HepG2 (cell line): ENCODE data around the gene TARS3. TPM values are rescaled to one million over a fixed set of nuclear protein-coding genes. Genes with fewer than 3 reads are reported as not detected.
A peak's percentile ranks its signal among the peaks of the same experiment; 100 is the strongest.

Experiments
- ATAC-seq: fragments of 200-7000 bp; cut with Tn5 transposase; 3 replicates; pipeline ENCODE4 v1.9.1; 2020; ENCODE audit warnings: mild to moderate bottlenecking, moderate library complexity
- BruUV-seq: library from RNA; stranded (reverse); fragments of 400-500 nt; replicated peaks from 2 replicates; lab custom pipeline; 2021; lab: Mats Ljungman, UMichigan
- CTCF ChIA-PET: fragments of 300-600 bp; formaldehyde crosslinking; extraction: SDS; loops from one replicate; lab custom pipeline; 2021; ENCODE audit warnings: low total read pairs, inconsistent platforms, low intra/inter-chr PET ratio; lab: Yijun Ruan, JAX
- POLR2A ChIA-PET: fragments of 350-600 bp; sonication (Branson Sonifier 250); formaldehyde crosslinking; loops from one replicate; lab custom pipeline; 2020; ENCODE audit warnings: antibody characterized with exemption, inconsistent platforms; lab: Yijun Ruan, JAX
- DNase-seq: peaks from one replicate; pipeline ENCODE4 v3.0.0-alpha.2; 2015; ENCODE audit warnings: low spot score
- FAIRE-seq: peaks from 3 replicates; lab custom pipeline; 2011; peaks lifted over from hg19 to GRCh38; lab: Jason Lieb, UNC
- H2AFZ ChIP-seq: one replicate; pipeline ENCODE4 v1.6.1; 2011; ENCODE audit warnings: low read length, inconsistent platforms
- H3K27ac ChIP-seq: fragments of 300-600 bp; 3 replicates; pipeline ENCODE4 v1.8.0; 2011; ENCODE audit warnings: mixed run types, mild to moderate bottlenecking, mixed read lengths, low read length, inconsistent platforms; ENCODE audit not compliant: insufficient read depth; ENCODE audit errors: extremely low read length
- H3K27me3 ChIP-seq, 2 experiments: fragments of 200-600 bp in 1 of 2; 2 replicates in 1 of 2; 3 replicates in 1 of 2; pipeline versions ENCODE4 v1.6.0 to v1.8.0; 2011; ENCODE audit warnings: low read length in 2 of 2, mild to moderate bottlenecking in 2 of 2, moderate library complexity in 2 of 2, inconsistent platforms in 1 of 2; ENCODE audit not compliant: insufficient read depth in 2 of 2, control insufficient read depth in 1 of 2
- H3K36me3 ChIP-seq, 2 experiments: fragments of 200-600 bp in 1 of 2; replicated peaks in 1 of 2; 2 replicates in 1 of 2; 3 replicates in 1 of 2; pipeline versions ENCODE4 v1.5.1 to v1.8.0; 2011; ENCODE audit warnings: low read length in 2 of 2, inconsistent platforms in 1 of 2; ENCODE audit not compliant: insufficient read depth in 2 of 2, control insufficient read depth in 1 of 2
- H3K4me1 ChIP-seq: 2 replicates; pipeline ENCODE4 v1.5.1; 2012; ENCODE audit warnings: low read length, inconsistent platforms; ENCODE audit not compliant: insufficient read depth
- H3K4me2 ChIP-seq: 2 replicates; pipeline ENCODE4 v1.6.0; 2011; ENCODE audit warnings: low read depth, low read length, inconsistent platforms
- H3K4me3 ChIP-seq, 3 experiments: fragments of 200-600 bp in 1 of 3; sonication (generic), shearing (Covaris generic) in 1 of 3; replicated peaks in 1 of 3; 2 replicates each; pipeline ENCODE4 v1.5.1; 2011 to 2016; ENCODE audit warnings: low read length in 3 of 3, inconsistent platforms in 2 of 3, low read depth in 2 of 3, mild to moderate bottlenecking in 2 of 3, control low read depth in 1 of 3, mixed read lengths in 1 of 3; ENCODE audit not compliant: insufficient read depth in 1 of 3
- H3K79me2 ChIP-seq: one replicate; pipeline ENCODE4 v1.6.1; 2011; ENCODE audit warnings: low read length, inconsistent platforms; ENCODE audit not compliant: insufficient read depth
- H3K9ac ChIP-seq: 2 replicates; pipeline ENCODE4 v1.6.0; 2011; ENCODE audit warnings: mild to moderate bottlenecking, low read depth, low read length, inconsistent platforms; ENCODE audit not compliant: insufficient read depth
- H3K9me3 ChIP-seq: 2 replicates; pipeline ENCODE4 v1.5.1; 2012; ENCODE audit warnings: mild to moderate bottlenecking, low read length
- H4K20me1 ChIP-seq: 2 replicates; pipeline ENCODE4 v1.6.0; 2011; ENCODE audit warnings: inconsistent platforms, mild to moderate bottlenecking, low read length, moderate library complexity; ENCODE audit not compliant: insufficient read depth
- CTCF ChIP-seq: sonication (generic); formaldehyde crosslinking; IDR thresholded peaks from 2 replicates; pipeline ENCODE4 v1.5.0; 2020; ENCODE audit warnings: mild to moderate bottlenecking, missing genetic modification reagents, moderate library complexity
- PHF5A ChIP-seq: IDR thresholded peaks from one replicate; pipeline ENCODE4 v1.6.1; 2018; ENCODE audit warnings: low read depth, missing genetic modification reagents; ENCODE audit not compliant: unreplicated experiment
- STAG1 ChIP-seq: sonication (generic); formaldehyde crosslinking; IDR thresholded peaks from 2 replicates; pipeline ENCODE4 v1.4.0; 2020; ENCODE audit warnings: missing genetic modification reagents
- TMF1 ChIP-seq: sonication (generic); formaldehyde crosslinking; IDR thresholded peaks from 2 replicates; pipeline ENCODE4 v1.8.1; 2022; ENCODE audit warnings: low read depth, missing genetic modification reagents
- ZBTB38 ChIP-seq: sonication (generic); formaldehyde crosslinking; IDR thresholded peaks from 2 replicates; pipeline ENCODE4 v1.5.1; 2020; ENCODE audit warnings: mild to moderate bottlenecking, missing genetic modification reagents
- ZNF441 ChIP-seq: sonication (generic); formaldehyde crosslinking; IDR thresholded peaks from 2 replicates; pipeline ENCODE4 v1.7.0; 2021; ENCODE audit warnings: missing genetic modification reagents, borderline replicate concordance
- ZNF549 ChIP-seq: sonication (generic); formaldehyde crosslinking; IDR thresholded peaks from 2 replicates; pipeline ENCODE4 v1.5.0; 2020; ENCODE audit warnings: missing genetic modification reagents
- ZNF558 ChIP-seq: sonication (generic); formaldehyde crosslinking; IDR thresholded peaks from 2 replicates; pipeline ENCODE4 v1.9.0; 2022; ENCODE audit warnings: mild to moderate bottlenecking, missing genetic modification reagents, borderline replicate concordance
- WGBS: methylation state at CpG from one replicate; pipeline ENCODE4 v1.1.6; 2017; ENCODE audit warnings: low lambda C conversion rate; 5-methylcytosine and 5-hydroxymethylcytosine counted together
- in situ Hi-C: cut with HindIII; loops from 2 replicates; pipeline ENCODE4 v1.10.0; 2017; ENCODE audit warnings: low pct_unique_long_range_greater_than_20kb; ENCODE audit not compliant: extremely low pct_ligation_motif_present
- intact Hi-C: fragments of 100-400 bp; cut with micrococcal nuclease; formaldehyde crosslinking; loops from one replicate; pipeline ENCODE4 v1.10.0; 2022; ENCODE audit not compliant: unreplicated experiment
- polyA plus RNA-seq, 8 experiments: library from polyadenylated mRNA; depleted of rRNA in 3 of 8; stranded (reverse) in 7 of 8; unstranded in 1 of 8; fragments of >200 nt; fragmentation: Illumina TruSeq in 4 of 8; extraction: Trizol in 4 of 8; gene quantifications; 2 replicates each; pipeline versions ENCODE4 v1.2.1 to v1.2.3, GENCODE V29; 2011 to 2016; ENCODE audit warnings: low read depth in 4 of 8, missing spikeins in 1 of 8, mixed read lengths in 1 of 8; ENCODE audit not compliant: insufficient read depth in 1 of 8
- total RNA-seq, 5 experiments: library from RNA; depleted of rRNA; stranded (reverse); fragments of >200 nt; fragmentation: Illumina TruSeq; extraction: Trizol; gene quantifications; 2 replicates each; pipeline ENCODE4 v1.2.3, GENCODE V29; 2016; ENCODE audit warnings: low read depth in 1 of 5

The TARS3 gene
- total and polyA plus RNA-seq, 2 of the 13 experiments (the other 11 are each of a cell fraction or from before 2014, with no cell fraction given) = 4.1 to 11.7 TPM

DNA sequence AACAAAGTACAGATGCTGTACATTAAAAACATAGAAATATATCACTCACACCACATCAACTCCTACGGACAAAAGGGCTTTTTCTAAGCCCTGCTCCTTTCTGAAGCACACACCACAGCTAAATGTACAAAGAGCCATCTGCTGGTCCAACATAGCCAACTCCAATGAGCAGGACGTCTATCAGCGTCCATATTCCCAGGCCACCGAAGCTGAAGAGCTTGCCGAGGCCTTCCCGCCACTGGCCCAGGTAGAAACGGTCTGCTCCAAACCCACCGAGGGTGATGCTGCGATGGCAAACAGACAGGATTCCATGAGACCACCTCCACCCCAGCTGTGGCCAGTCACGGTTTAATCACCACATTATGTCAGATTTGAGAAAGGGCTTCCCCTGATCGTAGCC lies 81.9 kb downstream of the TARS3 start:
- in situ Hi-C loops = loop anchor here (5.0 to 10.0 kb wide), 2 partner anchors 100 to 208 kb away; no protein-coding TSS in a partner anchor
- WGBS = 93% methylated on average over 10 of the region's 11 CpGs
- no peak for DNase-seq
- POLR2A ChIA-PET = interaction anchor here (1.1 kb wide), 1 partner anchor 114 kb away, joined by 3 read pairs; no protein-coding TSS in a partner anchor
- no peaks in the 10 kb centered on the region for H3K9me3 ChIP-seq
- TF ChIP-seq ZBTB38 (CRISPR knock-in tag) = 0 out of 2 replicates have a peak, but pooled peaks have one; percentile 33
- no peak for TF ChIP-seq ZNF549 (CRISPR knock-in tag)
- no peak for TF ChIP-seq ZNF441 (CRISPR knock-in tag)
- TF ChIP-seq CTCF (CRISPR knock-in tag) = peak; percentile 25; the same call in 1 of the 2 replicates
- no peak for TF ChIP-seq TMF1 (CRISPR knock-in tag)
- TF ChIP-seq ZNF558 (CRISPR knock-in tag) = no peak
- TF ChIP-seq PHF5A (CRISPR knock-in tag) = no peak
- peak; percentile 50 for TF ChIP-seq STAG1 (CRISPR knock-in tag)
- peaks cover 8% of the 10 kb centered on the region for H3K79me2 ChIP-seq
- CTCF ChIA-PET = no interaction called here
- H4K20me1 ChIP-seq = no peaks in the 10 kb centered on the region
- H3K4me3 ChIP-seq = no peak overlapping the region
- H3K36me3 ChIP-seq = peaks cover 12 to 56% of the 10 kb centered on the region in 2 experiments
- no peaks in the 10 kb centered on the region for H3K27me3 ChIP-seq
- intact Hi-C loops = loop anchor here (5.0 kb wide), 2 partner anchors 115 to 145 kb away; no protein-coding TSS in a partner anchor
- H3K4me1 ChIP-seq = peaks cover 39% of the 10 kb centered on the region
- H3K4me2 ChIP-seq = no peak overlapping the region
- H3K27ac ChIP-seq = no peak overlapping the region
- no peak for FAIRE-seq
- no peak overlapping the region for H3K9ac ChIP-seq
- BruUV-seq = no TSS peak
- H2AFZ ChIP-seq = no peak overlapping the region
- peak; percentile 61; the same call in 2 of the 3 replicates for ATAC-seq
